Esophagus (tissue), 2 donors: ENCODE results near the gene DGCR6. TPM values are rescaled to one million over a fixed set of nuclear protein-coding genes. Genes with fewer than 3 reads are reported as not detected.
"Not testable (repeated sequence)": the region's sequence is repeated elsewhere in the genome, so short reads cannot be mapped to it uniquely, and the experiment has no call there.

ENCODE experiments used
- H3K27ac ChIP-seq, 2 donors: one replicate each; pipeline ENCODE4 v1.5.1; 2013; ENCODE audit warnings: low read depth in 2 of 2, mild to moderate bottlenecking in 2 of 2, inconsistent platforms in 1 of 2, low read length in 1 of 2, moderate library complexity in 1 of 2
- H3K27me3 ChIP-seq, 2 donors: one replicate each; pipeline ENCODE4 v1.6.1; 2013; ENCODE audit warnings: low read length in 2 of 2, control low read depth in 1 of 2, mild to moderate bottlenecking in 1 of 2; ENCODE audit not compliant: insufficient read depth in 2 of 2, control insufficient read depth in 1 of 2
- H3K36me3 ChIP-seq, 2 donors: one replicate each; pipeline ENCODE4 v1.6.1; 2013; ENCODE audit warnings: low read length in 1 of 2; ENCODE audit not compliant: control insufficient read depth in 2 of 2, insufficient read depth in 2 of 2
- H3K4me1 ChIP-seq, 2 donors: one replicate each; pipeline ENCODE4 v1.6.1; 2013; ENCODE audit warnings: low read length in 1 of 2; ENCODE audit not compliant: control insufficient read depth in 2 of 2, insufficient read depth in 2 of 2
- H3K4me3 ChIP-seq, 2 donors: one replicate each; pipeline ENCODE4 v1.5.1; 2013; ENCODE audit warnings: low read length in 2 of 2, mild to moderate bottlenecking in 2 of 2, low read depth in 1 of 2, moderate library complexity in 1 of 2
- H3K9me3 ChIP-seq, 2 donors: one replicate each; pipeline ENCODE4 v1.6.1; 2013; ENCODE audit warnings: mild to moderate bottlenecking in 2 of 2, low read depth in 1 of 2, low read length in 1 of 2, moderate library complexity in 1 of 2; ENCODE audit not compliant: control insufficient read depth in 2 of 2, insufficient read depth in 1 of 2
- WGBS, 2 donors: extraction: QIAGEN DNeasy Blood & Tissue Kit; methylation state at CpG; one replicate each; pipeline ENCODE4 v1.1.7; 2013; 5-methylcytosine and 5-hydroxymethylcytosine counted together
- polyA plus RNA-seq, 2 donors: library from polyadenylated mRNA; stranded (reverse); fragments of 200-250 nt; gene quantifications; one replicate each; pipeline ENCODE4 v1.2.3, GENCODE V29; 2013
- donor health status: healthy with polysubstance abuse.
- donor health status: Bipolar disorder and iron deficiency.

The DGCR6 gene
- polyA plus RNA-seq, 2 donors = 0.57 to 0.68 TPM

DNA sequence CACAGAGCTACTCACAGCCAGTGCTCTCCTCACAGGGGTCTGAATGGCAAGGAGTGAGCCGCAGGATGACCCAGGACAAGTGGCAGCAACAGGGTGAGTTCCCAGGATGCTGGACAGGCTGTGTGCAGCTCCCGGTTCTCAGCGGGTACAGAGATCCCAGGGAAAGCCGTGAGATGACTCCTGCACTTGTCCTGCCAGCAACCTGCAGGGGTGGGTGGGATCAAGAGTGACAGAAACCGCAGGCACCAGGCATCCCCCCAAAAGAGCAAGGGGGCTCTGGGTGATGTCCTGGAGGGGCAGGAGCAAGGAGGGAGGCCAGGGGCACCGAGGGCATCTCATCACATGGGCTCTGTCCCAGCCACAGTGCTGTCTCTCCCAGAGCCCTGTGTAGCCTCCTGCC lies 45.9 kb downstream of the DGCR6 start:
- Histone ChIP-seq H3K27ac (no peak overlapping the region), H3K4me1 (no peaks in the 10 kb centered on the region), H3K4me3 (no peak overlapping the region), H3K9me3 (no peaks in the 10 kb centered on the region), H3K36me3 (no peaks in the 10 kb centered on the region), H3K27me3 (no peaks in the 10 kb centered on the region)
- WGBS, 2 donors = 77 to 80% methylated on average over 4 to 5 of the region's 6 CpGs

DNA sequence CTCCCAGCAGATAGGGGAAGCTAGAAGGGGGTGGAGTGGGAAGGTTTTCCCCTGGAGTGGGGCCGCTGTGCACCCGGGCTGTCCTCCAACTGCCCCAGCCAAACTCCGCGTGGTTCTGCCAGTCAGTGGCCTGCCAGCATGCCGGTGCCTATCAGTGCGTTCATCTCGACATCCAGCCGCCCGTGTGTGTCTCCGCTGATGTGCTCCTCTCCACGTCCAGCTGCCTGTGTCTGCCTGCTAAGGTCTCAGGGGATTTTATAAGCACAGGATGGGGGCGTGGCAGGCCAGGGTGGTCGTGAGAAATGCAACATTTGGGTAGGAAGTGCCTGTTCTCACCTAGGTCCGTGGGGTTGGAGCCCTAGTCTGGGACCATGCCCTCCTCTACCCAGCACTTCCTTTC lies 47.0 kb downstream of the DGCR6 start:
- not testable (repeated sequence) for H3K27me3 ChIP-seq, H3K36me3 ChIP-seq, H3K27ac ChIP-seq, H3K9me3 ChIP-seq, H3K4me3 ChIP-seq, H3K4me1 ChIP-seq
- 50 to 52% methylated on average over 9 to 13 of the region's 14 CpGs for WGBS, 2 donors

DNA sequence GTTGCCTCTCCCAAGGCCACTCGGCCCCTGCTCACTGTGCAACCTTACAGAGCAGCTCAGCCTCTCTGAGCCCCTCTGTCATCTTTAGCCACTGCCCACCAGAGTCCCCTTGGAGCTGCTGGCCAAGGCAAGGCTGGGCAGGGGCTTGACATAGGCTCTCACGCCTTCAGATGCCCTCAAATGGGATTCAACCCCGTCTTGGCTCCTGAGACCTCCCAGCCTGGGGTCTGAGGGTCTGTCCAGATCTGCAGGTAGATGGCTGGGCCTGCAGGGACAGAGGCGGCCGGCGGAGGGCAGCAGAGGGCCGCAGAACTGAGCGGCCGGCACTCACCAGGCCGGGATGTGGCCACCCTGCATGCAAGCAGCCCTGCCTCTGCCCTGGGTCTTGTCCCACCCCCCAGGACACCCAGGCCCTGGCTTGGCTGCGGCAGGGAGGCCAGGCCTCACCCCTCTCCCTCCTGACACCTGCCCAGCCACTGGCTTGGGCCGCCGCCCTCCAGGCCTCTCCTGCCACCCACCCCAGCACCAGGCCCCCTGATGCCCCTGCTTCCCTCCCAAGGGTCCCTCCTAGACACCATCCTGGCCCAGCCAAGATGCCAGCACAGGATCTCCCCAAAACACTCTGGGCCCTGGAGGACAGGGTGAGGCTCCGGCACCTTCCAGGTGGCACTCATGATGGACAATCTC lies 48.3 kb downstream of the DGCR6 start:
- H3K4me3 ChIP-seq, H3K9me3 ChIP-seq, H3K4me1 ChIP-seq, H3K27ac ChIP-seq, H3K36me3 ChIP-seq, H3K27me3 ChIP-seq: not testable (repeated sequence)
- 10 to 23% methylated on average over 11 to 14 of the region's 14 CpGs for WGBS, 2 donors

DNA sequence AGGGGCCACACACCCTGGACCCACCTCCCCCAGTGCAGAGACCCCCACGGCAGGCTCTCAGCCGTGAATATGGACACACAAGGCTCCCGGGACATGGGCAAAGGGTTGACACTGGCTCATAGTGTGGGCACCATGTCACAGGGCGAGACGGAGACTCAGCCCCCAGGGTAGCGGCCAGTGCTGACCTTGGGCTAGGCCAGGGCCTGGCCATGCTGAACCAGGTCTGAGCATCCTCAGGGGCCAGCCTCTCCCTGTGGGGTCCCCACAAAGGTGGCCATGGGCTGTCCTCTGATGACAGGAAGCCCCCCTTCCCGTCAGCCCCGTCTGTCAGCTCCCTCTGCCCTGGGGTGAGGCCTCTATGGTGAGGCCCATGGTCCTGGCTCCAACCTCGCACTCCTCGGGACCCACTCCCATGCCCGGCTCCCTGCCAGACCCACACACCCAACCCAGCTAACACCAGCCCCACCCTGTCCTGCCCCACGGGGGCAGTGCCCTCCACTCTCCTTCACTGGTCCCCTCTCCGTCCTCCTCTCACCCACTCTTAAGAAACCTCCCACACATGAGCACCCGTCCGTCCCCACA lies 49.0 kb downstream of the DGCR6 start:
- Histone ChIP-seq H3K27ac (no peak overlapping the region), H3K27me3 (no peaks in the 10 kb centered on the region), H3K36me3 (no peaks in the 10 kb centered on the region), H3K4me3 (no peak overlapping the region), H3K9me3 (no peaks in the 10 kb centered on the region), H3K4me1 (no peaks in the 10 kb centered on the region)
- 70 to 77% methylated on average over 15 of the region's 15 CpGs for WGBS, 2 donors

DNA sequence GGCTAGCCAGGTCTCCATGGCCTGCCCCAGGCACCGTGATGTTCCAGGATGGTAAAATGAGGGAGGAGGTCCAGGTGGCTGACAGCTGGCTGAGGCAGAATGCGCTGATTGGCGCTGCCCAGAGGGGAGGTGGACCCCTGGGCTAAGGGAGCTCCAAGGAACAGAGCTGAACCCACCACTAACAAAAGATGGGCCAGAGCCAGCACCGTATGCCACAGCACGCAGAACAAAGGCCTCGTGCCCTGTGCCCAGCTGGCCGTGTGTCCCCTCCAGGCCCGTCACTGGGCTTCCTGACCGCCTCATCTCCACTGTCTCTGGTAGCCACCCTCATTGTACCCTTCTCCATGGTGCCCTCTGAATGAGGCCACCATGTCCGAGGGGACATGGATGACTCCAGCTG lies 49.6 kb downstream of the DGCR6 start:
- H3K36me3 ChIP-seq = no peaks in the 10 kb centered on the region
- H3K9me3 ChIP-seq = no peaks in the 10 kb centered on the region
- H3K4me3 ChIP-seq = no peak overlapping the region
- no peaks in the 10 kb centered on the region for H3K27me3 ChIP-seq
- no peaks in the 10 kb centered on the region for H3K4me1 ChIP-seq
- no peak overlapping the region for H3K27ac ChIP-seq
- 84 to 88% methylated on average over 10 of the region's 10 CpGs for WGBS, 2 donors

DNA sequence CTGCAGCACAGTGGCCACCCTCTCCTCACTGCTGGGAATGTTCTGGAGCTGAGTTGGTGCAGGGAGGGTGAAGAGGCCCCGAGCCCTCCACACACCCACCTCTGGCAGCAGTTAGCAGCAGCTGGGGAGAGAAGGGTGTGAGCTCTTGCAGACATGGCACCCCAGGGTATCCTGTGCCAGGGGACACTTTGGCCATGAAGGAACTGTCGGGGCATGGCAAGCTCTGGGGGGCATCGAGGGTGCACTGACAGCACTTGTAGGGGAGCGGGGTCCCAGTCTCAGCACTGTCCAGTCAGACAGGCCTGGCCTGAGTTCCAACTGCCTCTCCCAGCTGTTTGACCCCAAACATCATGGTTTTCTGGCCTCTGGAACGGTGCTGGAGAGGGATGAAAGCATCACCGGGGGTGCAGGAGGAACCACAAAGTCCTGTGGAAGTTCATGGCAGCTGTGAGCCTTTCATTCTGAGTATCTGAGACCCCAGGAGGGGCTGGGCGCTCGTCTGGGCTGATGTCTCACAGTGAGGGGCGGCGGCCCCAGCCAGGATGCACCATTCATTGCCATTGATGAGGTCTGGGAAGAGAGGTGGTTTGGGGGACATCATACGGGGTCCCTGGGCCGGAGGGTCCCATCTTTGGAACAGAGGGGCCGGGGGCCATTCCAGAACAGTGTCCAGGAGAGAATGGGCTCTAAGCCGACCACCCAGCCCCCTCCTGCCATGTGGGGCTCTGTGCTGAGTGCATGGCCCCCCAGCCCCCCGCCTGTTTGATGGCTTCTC lies 50.2 kb downstream of the DGCR6 start:
- not testable (repeated sequence) for H3K4me3 ChIP-seq, H3K27ac ChIP-seq, H3K4me1 ChIP-seq, H3K36me3 ChIP-seq, H3K27me3 ChIP-seq, H3K9me3 ChIP-seq
- WGBS, 2 donors = 72% methylated on average over 14 to 15 of the region's 15 CpGs

DNA sequence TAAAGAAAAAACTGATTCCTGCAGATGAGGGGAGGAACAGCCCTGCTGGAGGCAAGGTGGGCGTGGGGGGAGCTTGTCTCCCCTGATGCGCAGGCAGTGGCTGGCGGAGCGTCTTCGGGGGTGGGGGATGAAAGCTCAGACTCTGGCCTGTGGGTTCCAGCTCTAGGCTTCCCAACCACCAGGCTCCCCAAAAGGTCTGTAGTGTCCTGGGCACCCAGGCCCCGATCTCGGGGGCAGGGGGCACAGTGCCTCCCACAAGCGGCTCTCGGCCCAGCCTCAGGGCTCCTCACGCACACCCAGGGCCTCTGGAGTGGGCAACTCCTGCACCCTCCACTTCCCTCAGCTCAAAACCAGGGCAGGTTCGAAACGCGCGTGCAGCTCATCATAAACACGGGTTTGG lies 50.8 kb downstream of the DGCR6 start:
- not testable (repeated sequence) for H3K27ac ChIP-seq, H3K9me3 ChIP-seq, H3K4me1 ChIP-seq, H3K4me3 ChIP-seq, H3K27me3 ChIP-seq, H3K36me3 ChIP-seq
- 81 to 84% methylated on average over 14 to 15 of the region's 15 CpGs for WGBS, 2 donors

DNA sequence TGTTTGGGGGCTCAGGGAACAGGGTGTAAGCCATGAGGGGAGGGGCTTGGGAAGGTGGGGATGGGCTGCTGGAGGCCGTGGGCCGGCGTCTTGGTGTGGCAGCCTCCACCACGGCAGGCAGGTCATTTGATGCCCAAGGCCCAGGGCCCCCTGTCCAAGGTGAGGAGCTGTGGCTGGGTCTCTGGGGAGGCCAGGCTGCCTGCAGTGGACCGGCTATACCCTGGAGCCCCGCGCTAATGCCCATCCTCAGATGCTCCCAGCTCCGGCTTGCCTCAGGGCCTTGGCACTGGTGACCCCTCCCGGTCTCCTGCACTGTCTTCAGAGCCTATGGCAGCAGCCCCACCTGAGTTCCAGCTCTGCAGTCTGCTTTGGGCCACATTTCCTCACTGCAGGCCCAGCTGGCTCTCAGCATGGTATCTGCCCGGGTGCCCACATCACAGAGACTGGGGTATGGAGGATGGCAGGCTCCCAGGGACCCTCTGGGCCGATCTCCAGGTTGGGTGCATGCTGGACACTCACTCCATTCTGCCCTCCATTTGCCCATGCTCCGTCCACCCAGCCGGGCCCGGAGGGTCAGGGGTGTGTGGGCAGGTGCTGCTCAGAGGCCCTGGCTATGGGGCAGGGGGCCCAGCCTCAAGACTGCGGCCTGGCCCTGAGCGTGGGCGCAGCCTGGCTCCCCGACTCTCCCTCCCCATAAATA lies 51.7 kb downstream of the DGCR6 start:
- 66 to 70% methylated on average over 13 to 15 of the region's 18 CpGs for WGBS, 2 donors
- not testable (repeated sequence) for H3K4me1 ChIP-seq, H3K27ac ChIP-seq, H3K36me3 ChIP-seq, H3K9me3 ChIP-seq, H3K4me3 ChIP-seq, H3K27me3 ChIP-seq

DNA sequence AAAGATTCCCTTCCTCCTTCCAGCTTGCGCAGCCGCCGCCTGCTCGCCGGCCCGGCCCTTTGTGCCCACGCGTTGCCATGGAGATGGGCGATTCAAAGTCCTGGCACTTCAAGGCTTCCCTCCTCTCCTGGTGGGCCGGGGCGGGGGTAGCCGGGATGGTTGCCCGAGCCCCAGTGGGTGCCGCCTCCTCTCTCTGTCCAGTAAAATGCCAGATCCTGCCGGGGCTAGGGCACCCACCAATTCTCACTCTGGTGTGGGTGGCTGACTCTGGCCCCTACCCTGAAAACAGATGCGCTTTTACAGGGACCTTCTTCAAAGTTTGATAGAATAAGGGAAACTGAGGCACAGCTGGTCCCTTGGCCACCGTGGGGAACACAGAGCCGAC lies 52.2 kb downstream of the DGCR6 start:
- not testable (repeated sequence) for H3K9me3 ChIP-seq, H3K4me3 ChIP-seq, H3K4me1 ChIP-seq, H3K27me3 ChIP-seq, H3K36me3 ChIP-seq, H3K27ac ChIP-seq
- 62 to 64% methylated on average over 9 to 18 of the region's 18 CpGs for WGBS, 2 donors
